ENCODE data around the gene ANKS1B.

- no peak for TF ChIP-seq CTCF (IDR thresholded peaks at IDR 0.05 in 2 of 3, conservative IDR thresholded peaks at IDR 0.05 in 1 of 3; ENCODE audit: borderline replicate concordance in 1 of 3, insufficient read depth in 1 of 3, low read depth in 2 of 3, low read length in 2 of 3)
- TF ChIP-seq RAD21 (IDR thresholded peaks at IDR 0.05; ENCODE audit: low read depth), result no peak
- no peak for TF ChIP-seq EZH2 (IDR thresholded peaks at IDR 0.05)
- TF ChIP-seq EZH2phosphoT487 (IDR thresholded peaks at IDR 0.05; ENCODE audit: borderline replicate concordance), result no peak
- no peak for TF ChIP-seq ZNF274 (IDR thresholded peaks at IDR 0.05; ENCODE audit: low read depth, low read length)
- no peak for TF ChIP-seq ATF3 (IDR thresholded peaks at IDR 0.05)
- no peak for TF ChIP-seq POLR2AphosphoS5 (IDR thresholded peaks at IDR 0.05; ENCODE audit: low read depth, low read length)
- TF ChIP-seq POLR2A (IDR thresholded peaks at IDR 0.05; ENCODE audit: borderline replicate concordance, extremely low read depth, insufficient read depth, insufficient read length), result no peak
- no peak for TF ChIP-seq ZBTB33 (IDR thresholded peaks at IDR 0.05; ENCODE audit: extremely low read depth, insufficient replicate concordance, low read length)
- no peak for TF ChIP-seq JUND (IDR thresholded peaks at IDR 0.05)
These were observed 617.6 kb downstream of the ANKS1B start for GRCh38 chr12:99367181-99367580.

All from HCT116 (cell line).